ENCODE data around the gene CDH13. TPM values are rescaled to one million over a fixed set of nuclear protein-coding genes. Genes with fewer than 3 reads are reported as not detected.

Gene CDH13
- total and polyA plus RNA-seq, 10 of the 15 experiments (the other 5 are each of a cell fraction or from before 2014, with no cell fraction given), result under 0.01 to 0.05 TPM; not detected in 8

- TF ChIP-seq, protein P1, sequence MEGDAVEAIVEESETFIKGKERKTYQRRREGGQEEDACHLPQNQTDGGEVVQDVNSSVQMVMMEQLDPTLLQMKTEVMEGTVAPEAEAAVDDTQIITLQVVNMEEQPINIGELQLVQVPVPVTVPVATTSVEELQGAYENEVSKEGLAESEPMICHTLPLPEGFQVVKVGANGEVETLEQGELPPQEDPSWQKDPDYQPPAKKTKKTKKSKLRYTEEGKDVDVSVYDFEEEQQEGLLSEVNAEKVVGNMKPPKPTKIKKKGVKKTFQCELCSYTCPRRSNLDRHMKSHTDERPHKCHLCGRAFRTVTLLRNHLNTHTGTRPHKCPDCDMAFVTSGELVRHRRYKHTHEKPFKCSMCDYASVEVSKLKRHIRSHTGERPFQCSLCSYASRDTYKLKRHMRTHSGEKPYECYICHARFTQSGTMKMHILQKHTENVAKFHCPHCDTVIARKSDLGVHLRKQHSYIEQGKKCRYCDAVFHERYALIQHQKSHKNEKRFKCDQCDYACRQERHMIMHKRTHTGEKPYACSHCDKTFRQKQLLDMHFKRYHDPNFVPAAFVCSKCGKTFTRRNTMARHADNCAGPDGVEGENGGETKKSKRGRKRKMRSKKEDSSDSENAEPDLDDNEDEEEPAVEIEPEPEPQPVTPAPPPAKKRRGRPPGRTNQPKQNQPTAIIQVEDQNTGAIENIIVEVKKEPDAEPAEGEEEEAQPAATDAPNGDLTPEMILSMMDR (IDR thresholded peaks at IDR 0.05 in 2 of 3, conservative IDR thresholded peaks at IDR 0.05 in 1 of 3; ENCODE audit: control insufficient read depth in 2 of 3, extremely low read depth in 1 of 3, insufficient read depth in 1 of 3, low read depth in 3 of 3, low read length in 3 of 3), result no peak
- no peak for TF ChIP-seq SMARCA5 (IDR thresholded peaks at IDR 0.05)
Measured at GRCh38 chr16:83734136-83734535, 1107.4 kb downstream of the CDH13 start (continued).

- no peak overlapping the region for H3K27ac ChIP-seq (ENCODE audit: control insufficient read depth, insufficient read depth)
Measured at GRCh38 chr16:83737729-83738354, 1111.1 kb downstream of the CDH13 start.

More at GRCh38 chr16:83737729-83738354, 1111.1 kb downstream of the CDH13 start:
- no TSS peak for BruUV-seq (replicated peaks)
- H3K4me2 ChIP-seq (ENCODE audit: control insufficient read depth, insufficient read depth), result no peak overlapping the region
- no peaks in the 10 kb centered on the region for H4K20me1 ChIP-seq (ENCODE audit: control insufficient read depth, insufficient read depth)
- no peak overlapping the region for H3K4me3 ChIP-seq
- no peak overlapping the region for H2AFZ ChIP-seq (ENCODE audit: control insufficient read depth, low read depth, low read length)
- FAIRE-seq, result no peak
- H3K36me3 ChIP-seq (ENCODE audit: control insufficient read depth in 2 of 2, insufficient read depth in 2 of 2, low read length in 1 of 2), result no peaks in the 10 kb centered on the region
- ChIA-PET POLR2A (no interaction called here), CTCF (no interaction called here), RAD21 (ENCODE audit: unreplicated experiment) (no interaction called here), SMC1A (ENCODE audit: uncharacterized antibody, unreplicated experiment) (interaction anchor here (0.6 kb wide), 1 partner anchor 15 kb away, joined by 3 read pairs; no protein-coding TSS in a partner anchor)
- in situ Hi-C loops (cut with MboI) (no loop called here), intact Hi-C loops (cut with micrococcal nuclease; ENCODE audit: unreplicated experiment) (no loop called here)
- no peak for DNase-seq (ENCODE audit: low read depth, low spot score)
- no peaks in the 10 kb centered on the region for H3K4me1 ChIP-seq (ENCODE audit: control insufficient read depth, insufficient read depth, low read length)
- H3K79me2 ChIP-seq (ENCODE audit: control insufficient read depth, insufficient read depth, low read length), result no peaks in the 10 kb centered on the region
- no peak overlapping the region for H3K9ac ChIP-seq (ENCODE audit: control insufficient read depth, insufficient read depth, low read length)
- no peak for ATAC-seq
- 51% methylated on average over 11 of the region's 11 CpGs for WGBS (ENCODE audit: insufficient coverage, insufficient replicate concordance, low lambda C conversion rate, missing lambda C conversion rate)
- TF ChIP-seq ATF7 (IDR thresholded peaks at IDR 0.05; ENCODE audit: low read depth), result no peak
- no peak for TF ChIP-seq JUNB (IDR thresholded peaks at IDR 0.05)
- TF ChIP-seq EP300 (IDR thresholded peaks at IDR 0.05; ENCODE audit: borderline replicate concordance in 1 of 2, control insufficient read depth in 1 of 2, low read depth in 2 of 2, low read length in 2 of 2), result no peak
- TF ChIP-seq, protein P2, sequence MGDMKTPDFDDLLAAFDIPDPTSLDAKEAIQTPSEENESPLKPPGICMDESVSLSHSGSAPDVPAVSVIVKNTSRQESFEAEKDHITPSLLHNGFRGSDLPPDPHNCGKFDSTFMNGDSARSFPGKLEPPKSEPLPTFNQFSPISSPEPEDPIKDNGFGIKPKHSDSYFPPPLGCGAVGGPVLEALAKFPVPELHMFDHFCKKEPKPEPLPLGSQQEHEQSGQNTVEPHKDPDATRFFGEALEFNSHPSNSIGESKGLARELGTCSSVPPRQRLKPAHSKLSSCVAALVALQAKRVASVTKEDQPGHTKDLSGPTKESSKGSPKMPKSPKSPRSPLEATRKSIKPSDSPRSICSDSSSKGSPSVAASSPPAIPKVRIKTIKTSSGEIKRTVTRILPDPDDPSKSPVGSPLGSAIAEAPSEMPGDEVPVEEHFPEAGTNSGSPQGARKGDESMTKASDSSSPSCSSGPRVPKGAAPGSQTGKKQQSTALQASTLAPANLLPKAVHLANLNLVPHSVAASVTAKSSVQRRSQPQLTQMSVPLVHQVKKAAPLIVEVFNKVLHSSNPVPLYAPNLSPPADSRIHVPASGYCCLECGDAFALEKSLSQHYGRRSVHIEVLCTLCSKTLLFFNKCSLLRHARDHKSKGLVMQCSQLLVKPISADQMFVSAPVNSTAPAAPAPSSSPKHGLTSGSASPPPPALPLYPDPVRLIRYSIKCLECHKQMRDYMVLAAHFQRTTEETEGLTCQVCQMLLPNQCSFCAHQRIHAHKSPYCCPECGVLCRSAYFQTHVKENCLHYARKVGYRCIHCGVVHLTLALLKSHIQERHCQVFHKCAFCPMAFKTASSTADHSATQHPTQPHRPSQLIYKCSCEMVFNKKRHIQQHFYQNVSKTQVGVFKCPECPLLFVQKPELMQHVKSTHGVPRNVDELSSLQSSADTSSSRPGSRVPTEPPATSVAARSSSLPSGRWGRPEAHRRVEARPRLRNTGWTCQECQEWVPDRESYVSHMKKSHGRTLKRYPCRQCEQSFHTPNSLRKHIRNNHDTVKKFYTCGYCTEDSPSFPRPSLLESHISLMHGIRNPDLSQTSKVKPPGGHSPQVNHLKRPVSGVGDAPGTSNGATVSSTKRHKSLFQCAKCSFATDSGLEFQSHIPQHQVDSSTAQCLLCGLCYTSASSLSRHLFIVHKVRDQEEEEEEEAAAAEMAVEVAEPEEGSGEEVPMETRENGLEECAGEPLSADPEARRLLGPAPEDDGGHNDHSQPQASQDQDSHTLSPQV (IDR thresholded peaks at IDR 0.05), result no peak
- peaks cover 2% of the 10 kb centered on the region; the same call in 2 of the 3 replicates for H3K9me3 ChIP-seq (replicated peaks; ENCODE audit: control insufficient read depth, insufficient read depth, low read length)
- no peaks in the 10 kb centered on the region for H3K27me3 ChIP-seq (replicated peaks in 1 of 2; ENCODE audit: control insufficient read depth in 2 of 2, insufficient read depth in 2 of 2, low read length in 1 of 2)
